Peyer's patch (tissue), 4 donors: ENCODE results near the gene SLC25A45.
A peak's percentile ranks its signal among the peaks of the same experiment; 100 is the strongest.

Experiments
- CTCF ChIP-seq, 6 experiments: fragments of 450-650 bp in 4 of 6; fragments of 200-600 bp in 2 of 6; sonication (generic) in 1 of 6; IDR thresholded peaks; one replicate each; pipeline ENCODE4 v1.5.1; 2017 to 2019; ENCODE audit warnings: antibody characterized with exemption in 6 of 6, mild to moderate bottlenecking in 3 of 6, moderate library complexity in 1 of 6
- POLR2A ChIP-seq, 2 donors: fragments of 450-650 bp; IDR thresholded peaks; one replicate each; pipeline ENCODE4 v1.5.1; 2017; ENCODE audit warnings: antibody characterized with exemption in 2 of 2, mild to moderate bottlenecking in 2 of 2, moderate library complexity in 2 of 2

GRCh38 chr11:65386307-65387140, 4.1 kb upstream of the SLC25A45 start, which contains the start of gene FRMD8:
- TF ChIP-seq CTCF (IDR thresholded peaks at IDR 0.05) = no peak
- peak; percentile 87 to 96 for TF ChIP-seq POLR2A (IDR thresholded peaks at IDR 0.05)
